Body of pancreas (tissue), 4 donors: ENCODE results near the gene OR52W1.

Experiments
- CTCF ChIP-seq, 7 experiments: fragments of 450-650 bp in 4 of 7; fragments of 200-600 bp in 3 of 7; sonication (generic) in 3 of 7; IDR thresholded peaks; one replicate each; pipeline ENCODE4 v1.5.1; 2016 to 2019; ENCODE audit warnings: antibody characterized with exemption in 7 of 7
- POLR2A ChIP-seq, 3 donors: fragments of 450-650 bp; IDR thresholded peaks; one replicate each; pipeline ENCODE4 v1.6.1; 2016; ENCODE audit warnings: antibody characterized with exemption in 3 of 3, mild to moderate bottlenecking in 2 of 3

DNA sequence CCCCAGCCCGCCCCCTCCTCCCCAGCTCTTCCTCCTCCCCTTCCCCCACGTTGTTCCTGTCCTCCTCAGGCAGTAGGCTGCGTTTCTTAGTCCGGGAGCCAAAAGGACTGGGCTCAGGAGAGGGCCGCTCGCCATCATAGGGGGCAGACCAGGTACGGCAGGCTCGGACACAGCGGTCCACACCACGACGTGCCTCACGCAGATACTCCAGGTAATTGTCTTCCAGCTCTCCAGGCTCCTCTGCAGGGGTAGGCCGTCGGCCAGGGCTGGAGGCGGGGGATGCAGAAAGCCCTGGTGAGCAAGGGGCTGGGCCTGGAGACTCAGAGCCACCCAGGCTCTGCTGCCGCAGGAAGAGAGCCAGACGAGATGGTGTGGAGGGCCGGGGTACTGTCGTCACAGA, 18.7 kb downstream of the OR52W1 start:
- TF ChIP-seq POLR2A (IDR thresholded peaks at IDR 0.05) (no peak), CTCF (IDR thresholded peaks at IDR 0.05) (no peak)
